ENCODE results near the gene SLC25A42. TPM values are rescaled to one million over a fixed set of nuclear protein-coding genes. Genes with fewer than 3 reads are reported as not detected.
A peak's percentile ranks its signal among the peaks of the same experiment; 100 is the strongest.
"Not testable (repeated sequence)": the region's sequence is repeated elsewhere in the genome, so short reads cannot be mapped to it uniquely, and the experiment has no call there.

SLC25A42 gene
- total RNA-seq, 1 experiment from 2014 or later = 6.3 TPM

GRCh38 chr19:19135713-19136112, 71.9 kb downstream of the SLC25A42 start:
- not testable (repeated sequence) for DNase-seq (ENCODE audit: low spot score)

GRCh38 chr19:19137556-19138108, 73.8 kb downstream of the SLC25A42 start:
- DNase-seq (ENCODE audit: low spot score) = no peak

- DNase-seq (ENCODE audit: low spot score) = peak; percentile 99
Measured at GRCh38 chr19:19138109-19138981, 74.6 kb downstream of the SLC25A42 start, which contains the start of gene TMEM161A. Gene TMEM161A (minus strand): TSS chr19:19138478. CDS start chr19:19138428, 50 bp downstream.

- no peak for DNase-seq (ENCODE audit: low spot score)
Measured at GRCh38 chr19:19139876-19140229, 76.1 kb downstream of the SLC25A42 start.

GRCh38 chr19:19140476-19140875, 76.7 kb downstream of the SLC25A42 start:
- DNase-seq (ENCODE audit: low spot score) = no peak

- DNase-seq (ENCODE audit: low spot score) = no peak
Measured at GRCh38 chr19:19142347-19142746, 78.6 kb downstream of the SLC25A42 start.

GRCh38 chr19:19145281-19145680, 81.5 kb downstream of the SLC25A42 start:
- no peak for DNase-seq (ENCODE audit: low spot score)

GRCh38 chr19:19145684-19146608, 82.2 kb downstream of the SLC25A42 start:
- DNase-seq (ENCODE audit: low spot score) = peak; percentile 53

- no peak for DNase-seq (ENCODE audit: low spot score)
Measured at GRCh38 chr19:19146865-19147264, 83.1 kb downstream of the SLC25A42 start.

- no peak for DNase-seq (ENCODE audit: low spot score)
Measured at GRCh38 chr19:19147344-19147743, 83.5 kb downstream of the SLC25A42 start.

GRCh38 chr19:19148504-19148903, 84.7 kb downstream of the SLC25A42 start:
- not testable (repeated sequence) for DNase-seq (ENCODE audit: low spot score)

GRCh38 chr19:19149435-19149834, 85.6 kb downstream of the SLC25A42 start:
- no peak for DNase-seq (ENCODE audit: low spot score)

GRCh38 chr19:19151418-19151817, 87.6 kb downstream of the SLC25A42 start:
- no peak for DNase-seq (ENCODE audit: low spot score)

- DNase-seq (ENCODE audit: low spot score) = no peak
Measured at GRCh38 chr19:19152668-19153384, 89.0 kb downstream of the SLC25A42 start.

- DNase-seq (ENCODE audit: low spot score) = no peak
Measured at GRCh38 chr19:19154768-19155494, 91.1 kb downstream of the SLC25A42 start.

GRCh38 chr19:19155495-19156219, 91.9 kb downstream of the SLC25A42 start:
- DNase-seq (ENCODE audit: low spot score) = no peak

- DNase-seq (ENCODE audit: low spot score) = no peak
Measured at GRCh38 chr19:19157808-19158207, 94.0 kb downstream of the SLC25A42 start.

- DNase-seq (ENCODE audit: low spot score) = no peak
Measured at GRCh38 chr19:19159534-19159933, 95.7 kb downstream of the SLC25A42 start.

- no peak for DNase-seq (ENCODE audit: low spot score)
Measured at GRCh38 chr19:19160461-19161035, 96.8 kb downstream of the SLC25A42 start.

GRCh38 chr19:19162495-19162894, 98.7 kb downstream of the SLC25A42 start:
- no peak for DNase-seq (ENCODE audit: low spot score)
